GM12878 (cell line): Measurements from ENCODE around the gene PITPNM3. TPM values are rescaled to one million over a fixed set of nuclear protein-coding genes. Genes with fewer than 3 reads are reported as not detected.

Source experiments
- ATAC-seq: fragments of 200-7000 bp; cut with Tn5 transposase; 3 replicates; pipeline ENCODE4 v1.9.1; 2020; ENCODE audit warnings: mild to moderate bottlenecking, moderate library complexity
- BruUV-seq: library from RNA; stranded (reverse); fragments of 400-500 nt; replicated peaks from 2 replicates; lab custom pipeline; 2021; lab: Mats Ljungman, UMichigan
- CTCF ChIA-PET: fragments of 300-600 bp; sonication (Branson Sonifier 250); formaldehyde crosslinking; extraction: SDS; loops from one replicate; lab custom pipeline; 2021; ENCODE audit warnings: inconsistent platforms; lab: Yijun Ruan, JAX
- POLR2A ChIA-PET: fragments of 350-600 bp; formaldehyde crosslinking; extraction: SDS; loops from one replicate; lab custom pipeline; 2021; ENCODE audit warnings: inconsistent platforms; lab: Charles Lee
- RAD21 ChIA-PET: fragments of 300-600 bp; sonication (Branson Sonifier 250); formaldehyde crosslinking; loops from one replicate; lab custom pipeline; 2023; ENCODE audit warnings: antibody characterized with exemption; ENCODE audit not compliant: unreplicated experiment; lab: Charles Lee
- SMC1A ChIA-PET: fragments of 300-600 bp; sonication (Branson Sonifier 250); formaldehyde crosslinking; loops from one replicate; lab custom pipeline; 2023; ENCODE audit not compliant: unreplicated experiment, uncharacterized antibody; lab: Charles Lee
- DNase-seq: peaks from one replicate; pipeline ENCODE4 v3.0.0-alpha.2; 2011; ENCODE audit warnings: low read depth, low spot score
- FAIRE-seq: peaks from 3 replicates; lab custom pipeline; 2011; peaks lifted over from hg19 to GRCh38; lab: Jason Lieb, UNC
- H2AFZ ChIP-seq: 2 replicates; pipeline ENCODE4 v1.6.0; 2011; ENCODE audit warnings: low read depth, low read length, control low read depth; ENCODE audit not compliant: control insufficient read depth
- H3K27ac ChIP-seq: 2 replicates; pipeline ENCODE4 v1.5.1; 2011; ENCODE audit warnings: control low read depth; ENCODE audit not compliant: control insufficient read depth, insufficient read depth
- H3K27me3 ChIP-seq, 2 experiments: replicated peaks in 1 of 2; 2 replicates each; pipeline versions ENCODE4 v1.6.0 to v1.6.1; 2011; ENCODE audit warnings: low read length in 1 of 2; ENCODE audit not compliant: control insufficient read depth in 2 of 2, insufficient read depth in 2 of 2
- H3K36me3 ChIP-seq, 2 experiments: 2 replicates each; pipeline ENCODE4 v1.5.1; 2011; ENCODE audit warnings: low read length in 1 of 2; ENCODE audit not compliant: control insufficient read depth in 2 of 2, insufficient read depth in 2 of 2
- H3K4me1 ChIP-seq: 2 replicates; pipeline ENCODE4 v1.6.1; 2011; ENCODE audit warnings: mild to moderate bottlenecking, low read length, moderate library complexity, mixed read lengths; ENCODE audit not compliant: control insufficient read depth, insufficient read depth
- H3K4me2 ChIP-seq: 2 replicates; pipeline ENCODE4 v1.6.0; 2011; ENCODE audit warnings: control low read depth; ENCODE audit not compliant: control insufficient read depth, insufficient read depth
- H3K4me3 ChIP-seq: fragments of 200-600 bp; sonication (generic); 2 replicates; pipeline ENCODE4 v1.5.1; 2016
- H3K79me2 ChIP-seq: 2 replicates; pipeline ENCODE4 v1.6.0; 2011; ENCODE audit warnings: low read length; ENCODE audit not compliant: control insufficient read depth, insufficient read depth
- H3K9ac ChIP-seq: 2 replicates; pipeline ENCODE4 v1.8.0; 2011; ENCODE audit warnings: low read length, control low read depth, mixed read lengths; ENCODE audit not compliant: control insufficient read depth, insufficient read depth
- H3K9me3 ChIP-seq: replicated peaks from 3 replicates; pipeline ENCODE4 v1.5.1; 2011; ENCODE audit warnings: mild to moderate bottlenecking, low read length; ENCODE audit not compliant: control insufficient read depth, insufficient read depth
- H4K20me1 ChIP-seq: 2 replicates; pipeline ENCODE4 v1.6.0; 2011; ENCODE audit not compliant: control insufficient read depth, insufficient read depth
- BRCA1 ChIP-seq: IDR thresholded peaks from 2 replicates; pipeline ENCODE4 v1.6.1; 2011; ENCODE audit warnings: low read depth, low read length, improper control_type of control experiment
- CHD4 ChIP-seq: fragments of 200-600 bp; sonication (generic); IDR thresholded peaks from 2 replicates; pipeline ENCODE4 v1.6.1; 2016; ENCODE audit warnings: mild to moderate bottlenecking
- ESRRA ChIP-seq: IDR thresholded peaks from 2 replicates; pipeline ENCODE4 v1.6.1; 2012; ENCODE audit warnings: mild to moderate bottlenecking, low read length, improper control_type of control experiment
- MXI1 ChIP-seq: fragments of 150-350 bp; IDR thresholded peaks from 2 replicates; pipeline ENCODE4 v1.6.1; 2011; ENCODE audit warnings: low read depth, mild to moderate bottlenecking, inconsistent platforms, low read length, improper control_type of control experiment
- SUPT20H ChIP-seq: IDR thresholded peaks from 2 replicates; pipeline ENCODE4 v1.6.1; 2011; ENCODE audit warnings: low read depth, mild to moderate bottlenecking, low read length, moderate library complexity, borderline replicate concordance; ENCODE audit not compliant: control insufficient read depth
- TCF12 ChIP-seq: IDR thresholded peaks from 2 replicates; pipeline ENCODE4 v1.6.1; 2011; ENCODE audit warnings: low read depth, mild to moderate bottlenecking, low read length
- YY1 ChIP-seq: IDR thresholded peaks from 2 replicates; pipeline ENCODE4 v1.6.1; 2011; ENCODE audit warnings: low read depth, mild to moderate bottlenecking, low read length
- WGBS: methylation state at CpG from one replicate; pipeline ENCODE4 v1.1.6; 2016; ENCODE audit warnings: low lambda C conversion rate; ENCODE audit not compliant: insufficient replicate concordance, insufficient coverage; ENCODE audit errors: missing lambda C conversion rate; 5-methylcytosine and 5-hydroxymethylcytosine counted together
- in situ Hi-C: fragments of 300-500 bp; cut with MboI; formaldehyde crosslinking; loops from 9 replicates; pipeline ENCODE4 v1.14.3; 2018; ENCODE audit warnings: mixed read lengths
- intact Hi-C: fragments of 100-400 bp; cut with micrococcal nuclease; formaldehyde crosslinking; loops from one replicate; pipeline ENCODE4 v1.14.2; 2022; ENCODE audit not compliant: unreplicated experiment
- polyA plus RNA-seq, 11 experiments: library from polyadenylated mRNA; depleted of rRNA in 4 of 11; unstranded in 6 of 11; stranded (reverse) in 5 of 11; fragments of >200 nt; fragmentation: Nextera tagmentation in 4 of 11; fragmentation: Illumina TruSeq in 1 of 11; extraction: Ambion mirVana in 4 of 11; extraction: Trizol in 1 of 11; gene quantifications; 1 replicate in 1 of 11; 2 replicates in 10 of 11; pipeline versions ENCODE4 v1.2.1 to v1.2.3, GENCODE V29; 2011 to 2016; ENCODE audit warnings: inconsistent platforms in 2 of 11, missing spikeins in 2 of 11, low read depth in 1 of 11
- total RNA-seq, 4 experiments: library from RNA; depleted of rRNA in 3 of 4; stranded (reverse); fragments of >200 nt in 3 of 4; fragmentation: Illumina TruSeq in 1 of 4; extraction: Trizol in 1 of 4; gene quantifications; 2 replicates each; pipeline versions ENCODE4 v1.2.1 to v1.2.3, GENCODE V29; 2013 to 2021
- TF ChIP-seq, protein P1 (sequence below): fragments of 450-650 bp; IDR thresholded peaks from 2 replicates; pipeline ENCODE4 v1.6.1; 2017; ENCODE audit warnings: borderline replicate concordance
- TF ChIP-seq, protein P2 (sequence below): fragments of 150-350 bp; IDR thresholded peaks from 2 replicates; pipeline ENCODE4 v1.6.1; 2014; ENCODE audit warnings: mild to moderate bottlenecking, low read depth, low read length
- TF ChIP-seq, protein P3 (sequence below): fragments of 450-650 bp; IDR thresholded peaks from 2 replicates; pipeline ENCODE4 v1.6.1; 2014; ENCODE audit warnings: mild to moderate bottlenecking
- TF ChIP-seq, protein P4 (sequence below): IDR thresholded peaks from 2 replicates; pipeline ENCODE4 v1.6.1; 2011; ENCODE audit warnings: low read depth, low read length, improper control_type of control experiment, borderline replicate concordance
- TF ChIP-seq, protein P5 (sequence below): fragments of 450-650 bp; IDR thresholded peaks from 2 replicates; pipeline ENCODE4 v1.6.1; 2017; ENCODE audit warnings: mild to moderate bottlenecking, moderate library complexity
- TF ChIP-seq, protein P6 (sequence below): fragments of 450-650 bp; IDR thresholded peaks from 2 replicates; pipeline ENCODE4 v1.6.1; 2018; ENCODE audit warnings: borderline replicate concordance, mild to moderate bottlenecking; ENCODE audit not compliant: partially characterized antibody

Gene PITPNM3
- total and polyA plus RNA-seq, 10 of the 15 experiments (the other 5 are each of a cell fraction or from before 2014, with no cell fraction given) = 0.02 to 0.49 (median 0.19) TPM; not detected in 1

DNA sequence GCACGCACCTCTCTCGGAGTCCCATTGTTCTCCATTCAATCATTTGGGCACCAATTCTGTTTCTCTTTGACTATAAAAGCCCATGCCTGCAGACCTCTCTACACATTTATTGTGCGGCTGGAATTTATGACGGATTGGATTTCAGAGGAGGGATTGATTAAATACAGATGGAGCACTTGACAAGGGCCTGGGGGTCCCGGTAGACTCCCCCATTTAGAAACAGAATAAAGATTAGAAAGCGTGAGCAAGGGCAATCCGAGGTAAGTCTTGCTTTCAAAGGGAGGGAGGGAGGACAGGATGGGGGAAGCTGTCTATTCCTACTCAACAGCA lies 15.1 kb upstream of the PITPNM3 start:
- WGBS = 89% methylated on average over 7 of the region's 7 CpGs
- no peak for TF ChIP-seq BRCA1
- no peak for TF ChIP-seq MXI1
- no peak for TF ChIP-seq SUPT20H
- TF ChIP-seq, protein P1, sequence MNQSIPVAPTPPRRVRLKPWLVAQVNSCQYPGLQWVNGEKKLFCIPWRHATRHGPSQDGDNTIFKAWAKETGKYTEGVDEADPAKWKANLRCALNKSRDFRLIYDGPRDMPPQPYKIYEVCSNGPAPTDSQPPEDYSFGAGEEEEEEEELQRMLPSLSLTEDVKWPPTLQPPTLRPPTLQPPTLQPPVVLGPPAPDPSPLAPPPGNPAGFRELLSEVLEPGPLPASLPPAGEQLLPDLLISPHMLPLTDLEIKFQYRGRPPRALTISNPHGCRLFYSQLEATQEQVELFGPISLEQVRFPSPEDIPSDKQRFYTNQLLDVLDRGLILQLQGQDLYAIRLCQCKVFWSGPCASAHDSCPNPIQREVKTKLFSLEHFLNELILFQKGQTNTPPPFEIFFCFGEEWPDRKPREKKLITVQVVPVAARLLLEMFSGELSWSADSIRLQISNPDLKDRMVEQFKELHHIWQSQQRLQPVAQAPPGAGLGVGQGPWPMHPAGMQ = no peak
- TF ChIP-seq CHD4 = no peak
- TF ChIP-seq ESRRA = no peak
- TF ChIP-seq, protein P2, sequence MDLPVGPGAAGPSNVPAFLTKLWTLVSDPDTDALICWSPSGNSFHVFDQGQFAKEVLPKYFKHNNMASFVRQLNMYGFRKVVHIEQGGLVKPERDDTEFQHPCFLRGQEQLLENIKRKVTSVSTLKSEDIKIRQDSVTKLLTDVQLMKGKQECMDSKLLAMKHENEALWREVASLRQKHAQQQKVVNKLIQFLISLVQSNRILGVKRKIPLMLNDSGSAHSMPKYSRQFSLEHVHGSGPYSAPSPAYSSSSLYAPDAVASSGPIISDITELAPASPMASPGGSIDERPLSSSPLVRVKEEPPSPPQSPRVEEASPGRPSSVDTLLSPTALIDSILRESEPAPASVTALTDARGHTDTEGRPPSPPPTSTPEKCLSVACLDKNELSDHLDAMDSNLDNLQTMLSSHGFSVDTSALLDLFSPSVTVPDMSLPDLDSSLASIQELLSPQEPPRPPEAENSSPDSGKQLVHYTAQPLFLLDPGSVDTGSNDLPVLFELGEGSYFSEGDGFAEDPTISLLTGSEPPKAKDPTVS = no peak
- TF ChIP-seq, protein P3, sequence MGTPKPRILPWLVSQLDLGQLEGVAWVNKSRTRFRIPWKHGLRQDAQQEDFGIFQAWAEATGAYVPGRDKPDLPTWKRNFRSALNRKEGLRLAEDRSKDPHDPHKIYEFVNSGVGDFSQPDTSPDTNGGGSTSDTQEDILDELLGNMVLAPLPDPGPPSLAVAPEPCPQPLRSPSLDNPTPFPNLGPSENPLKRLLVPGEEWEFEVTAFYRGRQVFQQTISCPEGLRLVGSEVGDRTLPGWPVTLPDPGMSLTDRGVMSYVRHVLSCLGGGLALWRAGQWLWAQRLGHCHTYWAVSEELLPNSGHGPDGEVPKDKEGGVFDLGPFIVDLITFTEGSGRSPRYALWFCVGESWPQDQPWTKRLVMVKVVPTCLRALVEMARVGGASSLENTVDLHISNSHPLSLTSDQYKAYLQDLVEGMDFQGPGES = no peak
- TF ChIP-seq YY1 = no peak
- TF ChIP-seq, protein P4, sequence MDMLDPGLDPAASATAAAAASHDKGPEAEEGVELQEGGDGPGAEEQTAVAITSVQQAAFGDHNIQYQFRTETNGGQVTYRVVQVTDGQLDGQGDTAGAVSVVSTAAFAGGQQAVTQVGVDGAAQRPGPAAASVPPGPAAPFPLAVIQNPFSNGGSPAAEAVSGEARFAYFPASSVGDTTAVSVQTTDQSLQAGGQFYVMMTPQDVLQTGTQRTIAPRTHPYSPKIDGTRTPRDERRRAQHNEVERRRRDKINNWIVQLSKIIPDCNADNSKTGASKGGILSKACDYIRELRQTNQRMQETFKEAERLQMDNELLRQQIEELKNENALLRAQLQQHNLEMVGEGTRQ = no peak
- TF ChIP-seq, protein P5, sequence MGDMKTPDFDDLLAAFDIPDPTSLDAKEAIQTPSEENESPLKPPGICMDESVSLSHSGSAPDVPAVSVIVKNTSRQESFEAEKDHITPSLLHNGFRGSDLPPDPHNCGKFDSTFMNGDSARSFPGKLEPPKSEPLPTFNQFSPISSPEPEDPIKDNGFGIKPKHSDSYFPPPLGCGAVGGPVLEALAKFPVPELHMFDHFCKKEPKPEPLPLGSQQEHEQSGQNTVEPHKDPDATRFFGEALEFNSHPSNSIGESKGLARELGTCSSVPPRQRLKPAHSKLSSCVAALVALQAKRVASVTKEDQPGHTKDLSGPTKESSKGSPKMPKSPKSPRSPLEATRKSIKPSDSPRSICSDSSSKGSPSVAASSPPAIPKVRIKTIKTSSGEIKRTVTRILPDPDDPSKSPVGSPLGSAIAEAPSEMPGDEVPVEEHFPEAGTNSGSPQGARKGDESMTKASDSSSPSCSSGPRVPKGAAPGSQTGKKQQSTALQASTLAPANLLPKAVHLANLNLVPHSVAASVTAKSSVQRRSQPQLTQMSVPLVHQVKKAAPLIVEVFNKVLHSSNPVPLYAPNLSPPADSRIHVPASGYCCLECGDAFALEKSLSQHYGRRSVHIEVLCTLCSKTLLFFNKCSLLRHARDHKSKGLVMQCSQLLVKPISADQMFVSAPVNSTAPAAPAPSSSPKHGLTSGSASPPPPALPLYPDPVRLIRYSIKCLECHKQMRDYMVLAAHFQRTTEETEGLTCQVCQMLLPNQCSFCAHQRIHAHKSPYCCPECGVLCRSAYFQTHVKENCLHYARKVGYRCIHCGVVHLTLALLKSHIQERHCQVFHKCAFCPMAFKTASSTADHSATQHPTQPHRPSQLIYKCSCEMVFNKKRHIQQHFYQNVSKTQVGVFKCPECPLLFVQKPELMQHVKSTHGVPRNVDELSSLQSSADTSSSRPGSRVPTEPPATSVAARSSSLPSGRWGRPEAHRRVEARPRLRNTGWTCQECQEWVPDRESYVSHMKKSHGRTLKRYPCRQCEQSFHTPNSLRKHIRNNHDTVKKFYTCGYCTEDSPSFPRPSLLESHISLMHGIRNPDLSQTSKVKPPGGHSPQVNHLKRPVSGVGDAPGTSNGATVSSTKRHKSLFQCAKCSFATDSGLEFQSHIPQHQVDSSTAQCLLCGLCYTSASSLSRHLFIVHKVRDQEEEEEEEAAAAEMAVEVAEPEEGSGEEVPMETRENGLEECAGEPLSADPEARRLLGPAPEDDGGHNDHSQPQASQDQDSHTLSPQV = no peak
- TF ChIP-seq, protein P6, sequence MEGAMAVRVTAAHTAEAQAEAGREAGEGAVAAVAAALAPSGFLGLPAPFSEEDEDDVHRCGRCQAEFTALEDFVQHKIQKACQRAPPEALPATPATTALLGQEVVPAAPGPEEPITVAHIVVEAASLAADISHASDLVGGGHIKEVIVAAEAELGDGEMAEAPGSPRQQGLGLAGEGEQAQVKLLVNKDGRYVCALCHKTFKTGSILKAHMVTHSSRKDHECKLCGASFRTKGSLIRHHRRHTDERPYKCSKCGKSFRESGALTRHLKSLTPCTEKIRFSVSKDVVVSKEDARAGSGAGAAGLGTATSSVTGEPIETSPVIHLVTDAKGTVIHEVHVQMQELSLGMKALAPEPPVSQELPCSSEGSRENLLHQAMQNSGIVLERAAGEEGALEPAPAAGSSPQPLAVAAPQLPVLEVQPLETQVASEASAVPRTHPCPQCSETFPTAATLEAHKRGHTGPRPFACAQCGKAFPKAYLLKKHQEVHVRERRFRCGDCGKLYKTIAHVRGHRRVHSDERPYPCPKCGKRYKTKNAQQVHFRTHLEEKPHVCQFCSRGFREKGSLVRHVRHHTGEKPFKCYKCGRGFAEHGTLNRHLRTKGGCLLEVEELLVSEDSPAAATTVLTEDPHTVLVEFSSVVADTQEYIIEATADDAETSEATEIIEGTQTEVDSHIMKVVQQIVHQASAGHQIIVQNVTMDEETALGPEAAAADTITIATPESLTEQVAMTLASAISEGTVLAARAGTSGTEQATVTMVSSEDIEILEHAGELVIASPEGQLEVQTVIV = no peak
- TF ChIP-seq TCF12 = no peak
- ChIA-PET POLR2A (interaction anchor here (0.7 kb wide), 2 partner anchors 247 to 983 kb away, joined by 3 to 4 read pairs; no protein-coding TSS in a partner anchor), CTCF (no interaction called here), RAD21 (no interaction called here), SMC1A (no interaction called here)
- in situ Hi-C loops (no loop called here), intact Hi-C loops (no loop called here)
- Histone ChIP-seq H4K20me1 (no peaks in the 10 kb centered on the region), H3K4me2 (no peak overlapping the region), H3K9me3 (no peaks in the 10 kb centered on the region), H3K27ac (no peak overlapping the region), H3K27me3 (no peaks in the 10 kb centered on the region), H3K36me3 (no peaks in the 10 kb centered on the region), H3K9ac (no peak overlapping the region), H3K4me1 (peaks cover 13% of the 10 kb centered on the region), H2AFZ (no peak overlapping the region), H3K4me3 (no peak overlapping the region), H3K79me2 (no peaks in the 10 kb centered on the region)
- FAIRE-seq (no peak), ATAC-seq (no peak), DNase-seq (no peak)
- no TSS peak for BruUV-seq
